Kidney epithelial cell (primary cell): ENCODE data around the gene TEAD4. TPM values are rescaled to one million over a fixed set of nuclear protein-coding genes. Genes with fewer than 3 reads are reported as not detected.

Experiments used
- DNase-seq: peaks from one replicate; pipeline ENCODE4 v3.0.0-alpha.2; 2010; ENCODE audit warnings: low read depth
- H3K27me3 ChIP-seq: 2 replicates; pipeline ENCODE4 v1.6.0; 2011; ENCODE audit warnings: low read length; ENCODE audit not compliant: control insufficient read depth, insufficient read depth
- H3K36me3 ChIP-seq: 2 replicates; pipeline ENCODE4 v1.5.1; 2011; ENCODE audit warnings: low read length; ENCODE audit not compliant: control insufficient read depth, insufficient read depth
- H3K4me3 ChIP-seq: 2 replicates; pipeline ENCODE4 v1.5.1; 2011; ENCODE audit warnings: low read depth, mild to moderate bottlenecking, control low read depth, low read length
- CTCF ChIP-seq: IDR thresholded peaks from 2 replicates; pipeline ENCODE4 v1.5.1; 2011; ENCODE audit warnings: mild to moderate bottlenecking, moderate library complexity, low read length, control low read depth, inconsistent platforms; ENCODE audit not compliant: insufficient read depth, poor library complexity, severe bottlenecking
- total RNA-seq: library from RNA; depleted of rRNA; stranded (reverse); fragments of >200 nt; gene quantifications from 2 replicates; pipeline ENCODE4 v1.2.3, GENCODE V29; 2015

The TEAD4 gene
- total RNA-seq, 1 donor from 2014 or later, result 38.6 TPM

- no peak for DNase-seq
Measured at GRCh38 chr12:2925322-2925995, 33.7 kb upstream of the TEAD4 start.

GRCh38 chr12:2930865-2931264 lies 28.3 kb upstream of the TEAD4 start:
- Histone ChIP-seq H3K4me3 (no peak overlapping the region), H3K36me3 (peaks cover 1% of the 10 kb centered on the region), H3K27me3 (no peaks in the 10 kb centered on the region)
- no peak for DNase-seq
- no peak for TF ChIP-seq CTCF

More at GRCh38 chr12:2925322-2925995, 33.7 kb upstream of the TEAD4 start:
- H3K36me3 ChIP-seq, result no peaks in the 10 kb centered on the region
- H3K4me3 ChIP-seq, result no peak overlapping the region
- no peaks in the 10 kb centered on the region for H3K27me3 ChIP-seq
- no peak for TF ChIP-seq CTCF

- Histone ChIP-seq H3K36me3 (peaks cover 1% of the 10 kb centered on the region), H3K4me3 (no peak overlapping the region), H3K27me3 (no peaks in the 10 kb centered on the region)
- no peak for TF ChIP-seq CTCF
- no peak for DNase-seq
Measured at GRCh38 chr12:2933586-2933985, 25.6 kb upstream of the TEAD4 start.

- Histone ChIP-seq H3K27me3 (no peaks in the 10 kb centered on the region), H3K36me3 (peaks cover 1% of the 10 kb centered on the region), H3K4me3 (no peak overlapping the region)
- TF ChIP-seq CTCF, result no peak
- no peak for DNase-seq
Measured at GRCh38 chr12:2934371-2934770, 24.8 kb upstream of the TEAD4 start.

GRCh38 chr12:2936301-2936700 lies 22.9 kb upstream of the TEAD4 start:
- no peak for TF ChIP-seq CTCF
- DNase-seq, result no peak
- Histone ChIP-seq H3K4me3 (no peak overlapping the region), H3K27me3 (no peaks in the 10 kb centered on the region), H3K36me3 (peaks cover 4% of the 10 kb centered on the region)

- Histone ChIP-seq H3K4me3 (no peak overlapping the region), H3K27me3 (no peaks in the 10 kb centered on the region), H3K36me3 (peaks cover 4% of the 10 kb centered on the region)
- DNase-seq, result no peak
- TF ChIP-seq CTCF, result no peak
Measured at GRCh38 chr12:2937500-2937899, 21.7 kb upstream of the TEAD4 start.
